PFSK-1 (cell line): Measurements from ENCODE around the gene SRP54.

ENCODE experiments used
- POLR2AphosphoS5 ChIP-seq: IDR thresholded peaks from 2 replicates; pipeline ENCODE4 v1.6.1; 2012; ENCODE audit warnings: low read depth, mild to moderate bottlenecking, control low read depth, low read length, moderate library complexity
- SIN3A ChIP-seq: IDR thresholded peaks from 2 replicates; pipeline ENCODE4 v1.6.1; 2012; ENCODE audit warnings: mild to moderate bottlenecking, low read length, moderate library complexity, borderline replicate concordance; ENCODE audit not compliant: insufficient read depth
- TAF1 ChIP-seq: IDR thresholded peaks from 2 replicates; pipeline ENCODE4 v1.6.1; 2012; ENCODE audit warnings: low read length, control low read depth, borderline replicate concordance; ENCODE audit not compliant: insufficient read depth

DNA sequence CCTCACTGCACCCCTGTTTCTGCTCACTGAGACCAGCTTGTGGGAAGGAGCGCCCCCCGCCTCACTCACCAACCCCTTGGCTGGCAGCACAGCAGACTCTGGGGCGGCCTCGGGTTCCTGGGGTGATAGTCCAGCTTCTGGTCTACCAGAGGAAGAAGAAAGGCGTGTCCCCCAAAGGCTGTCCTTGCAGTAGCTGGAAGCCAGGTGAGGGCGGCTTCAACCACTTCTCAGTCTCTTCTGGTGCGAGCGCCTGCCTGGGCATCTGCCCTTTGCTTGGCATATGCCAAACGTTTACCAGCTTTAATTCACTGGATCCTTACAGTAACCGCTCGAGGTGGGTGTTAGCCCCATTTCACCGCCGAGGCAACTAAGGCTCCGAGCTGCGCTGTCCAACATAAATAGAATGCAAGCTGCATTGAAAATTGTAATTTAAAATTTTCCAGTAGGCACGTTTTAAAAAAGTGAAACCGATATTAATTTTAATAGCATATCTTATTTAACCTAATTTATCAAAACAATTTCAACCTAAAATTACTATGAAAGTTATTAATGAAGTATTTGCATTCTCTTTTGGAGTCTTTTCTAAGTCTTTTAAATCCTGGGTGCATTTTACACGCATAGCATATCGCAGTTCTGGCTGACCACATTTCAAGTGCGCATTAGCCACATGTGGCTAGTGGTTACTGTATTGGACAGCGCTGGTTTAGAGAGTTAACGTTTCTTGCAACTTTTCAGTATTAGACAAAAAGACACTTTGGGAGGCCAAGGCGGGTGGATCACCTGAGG, 64.2 kb downstream of the SRP54 start:
- TF ChIP-seq TAF1 = no peak
- TF ChIP-seq POLR2AphosphoS5 = no peak
- no peak for TF ChIP-seq SIN3A
